Measurements from ENCODE around the gene NUP93. TPM values are rescaled to one million over a fixed set of nuclear protein-coding genes. Genes with fewer than 3 reads are reported as not detected.
A peak's percentile ranks its signal among the peaks of the same experiment; 100 is the strongest.

NUP93 gene
- total and polyA plus RNA-seq, 2 donors from 2014 or later: 34.8 to 48.8 TPM

- Histone ChIP-seq H3K27me3 (ENCODE audit: control insufficient read depth, insufficient read depth, low read length) (no peaks in the 10 kb centered on the region), H3K4me3 (ENCODE audit: low read length in 3 of 3) (peak overlapping the region in 1 of 3 donors; percentile 91), H3K27ac (ENCODE audit: low read depth in 2 of 2, low read length in 2 of 2) (peak overlapping the region in 1 of 2 donors; percentile 28), H3K4me1 (ENCODE audit: control insufficient read depth in 2 of 3, insufficient read depth in 2 of 3, low read depth in 1 of 3, low read length in 3 of 3) (peaks cover 0 to 9% (median 5%) of the 10 kb centered on the region in 3 donors), H3K9me3 (ENCODE audit: control insufficient read depth in 2 of 3, insufficient read depth in 1 of 3, low read length in 3 of 3) (no peaks in the 10 kb centered on the region), H3K9ac (ENCODE audit: low read length in 3 of 3) (no peak overlapping the region), H3K36me3 (ENCODE audit: control insufficient read depth in 2 of 3, insufficient read depth in 3 of 3, low read length in 3 of 3) (no peaks in the 10 kb centered on the region)
- TF ChIP-seq, protein P1, sequence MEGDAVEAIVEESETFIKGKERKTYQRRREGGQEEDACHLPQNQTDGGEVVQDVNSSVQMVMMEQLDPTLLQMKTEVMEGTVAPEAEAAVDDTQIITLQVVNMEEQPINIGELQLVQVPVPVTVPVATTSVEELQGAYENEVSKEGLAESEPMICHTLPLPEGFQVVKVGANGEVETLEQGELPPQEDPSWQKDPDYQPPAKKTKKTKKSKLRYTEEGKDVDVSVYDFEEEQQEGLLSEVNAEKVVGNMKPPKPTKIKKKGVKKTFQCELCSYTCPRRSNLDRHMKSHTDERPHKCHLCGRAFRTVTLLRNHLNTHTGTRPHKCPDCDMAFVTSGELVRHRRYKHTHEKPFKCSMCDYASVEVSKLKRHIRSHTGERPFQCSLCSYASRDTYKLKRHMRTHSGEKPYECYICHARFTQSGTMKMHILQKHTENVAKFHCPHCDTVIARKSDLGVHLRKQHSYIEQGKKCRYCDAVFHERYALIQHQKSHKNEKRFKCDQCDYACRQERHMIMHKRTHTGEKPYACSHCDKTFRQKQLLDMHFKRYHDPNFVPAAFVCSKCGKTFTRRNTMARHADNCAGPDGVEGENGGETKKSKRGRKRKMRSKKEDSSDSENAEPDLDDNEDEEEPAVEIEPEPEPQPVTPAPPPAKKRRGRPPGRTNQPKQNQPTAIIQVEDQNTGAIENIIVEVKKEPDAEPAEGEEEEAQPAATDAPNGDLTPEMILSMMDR (IDR thresholded peaks at IDR 0.05; ENCODE audit: borderline replicate concordance, extremely low read depth, insufficient read depth): no peak
- DNase-seq (no peak), FAIRE-seq (no peak)
- intact Hi-C loops (cut with DNase I): loop anchor here (10.0 kb wide), 1 partner anchor 80 kb away; the partner anchor contains the start of gene MT2A
These were observed 44.9 kb upstream of the NUP93 start for GRCh38 chr16:56684926-56685590.

GRCh38 chr16:56686758-56687157, 43.2 kb upstream of the NUP93 start:
- no peak overlapping the region for H3K4me3 ChIP-seq (ENCODE audit: low read length in 3 of 3)
- FAIRE-seq: no peak
- intact Hi-C loops (cut with DNase I): loop anchor here (10.0 kb wide), 1 partner anchor 82 kb away; the partner anchor contains the start of gene MT2A
- TF ChIP-seq, protein P1 (IDR thresholded peaks at IDR 0.05; ENCODE audit: borderline replicate concordance, extremely low read depth, insufficient read depth): no peak
- no peak for DNase-seq
- no peak overlapping the region for H3K9ac ChIP-seq (ENCODE audit: low read length in 3 of 3)
- no peak overlapping the region for H3K27ac ChIP-seq (ENCODE audit: low read depth in 2 of 2, low read length in 2 of 2)
- H3K36me3 ChIP-seq (ENCODE audit: control insufficient read depth in 2 of 3, insufficient read depth in 3 of 3, low read length in 3 of 3): no peaks in the 10 kb centered on the region
- H3K4me1 ChIP-seq (ENCODE audit: control insufficient read depth in 2 of 3, insufficient read depth in 2 of 3, low read depth in 1 of 3, low read length in 3 of 3): peaks cover 0 to 9% (median 5%) of the 10 kb centered on the region in 3 donors
- no peaks in the 10 kb centered on the region for H3K27me3 ChIP-seq (ENCODE audit: control insufficient read depth, insufficient read depth, low read length)
- peaks cover 0 to 1% (median 0%) of the 10 kb centered on the region in 3 donors for H3K9me3 ChIP-seq (ENCODE audit: control insufficient read depth in 2 of 3, insufficient read depth in 1 of 3, low read length in 3 of 3)

DNA sequence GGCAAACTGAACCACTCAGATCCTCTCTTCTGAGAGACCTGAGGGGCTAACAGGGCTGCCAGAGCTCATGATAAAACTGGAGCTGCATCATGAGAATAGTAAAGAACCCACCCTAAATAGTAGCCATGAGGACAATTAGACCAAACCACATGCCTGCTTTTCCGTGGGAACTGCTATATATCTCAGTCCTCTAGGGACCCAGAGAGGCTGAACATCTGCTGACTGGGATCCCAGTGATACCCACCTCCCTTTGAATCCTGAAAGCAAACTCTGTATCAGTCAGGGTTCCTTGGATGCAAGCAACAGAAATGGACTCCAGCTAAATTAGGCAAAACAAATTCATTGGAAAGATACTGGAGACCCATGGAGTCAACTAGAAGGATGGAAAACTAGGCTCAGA, 41.2 kb upstream of the NUP93 start:
- peaks cover 0 to 1% (median 0%) of the 10 kb centered on the region in 3 donors for H3K9me3 ChIP-seq (ENCODE audit: control insufficient read depth in 2 of 3, insufficient read depth in 1 of 3, low read length in 3 of 3)
- FAIRE-seq (no peak), DNase-seq (no peak)
- no peaks in the 10 kb centered on the region for H3K36me3 ChIP-seq (ENCODE audit: control insufficient read depth in 2 of 3, insufficient read depth in 3 of 3, low read length in 3 of 3)
- TF ChIP-seq, protein P1 (IDR thresholded peaks at IDR 0.05; ENCODE audit: borderline replicate concordance, extremely low read depth, insufficient read depth): no peak
- no peak overlapping the region for H3K27ac ChIP-seq (ENCODE audit: low read depth in 2 of 2, low read length in 2 of 2)
- H3K4me3 ChIP-seq (ENCODE audit: low read length in 3 of 3): no peak overlapping the region
- H3K4me1 ChIP-seq (ENCODE audit: control insufficient read depth in 2 of 3, insufficient read depth in 2 of 3, low read depth in 1 of 3, low read length in 3 of 3): peaks cover 0 to under 1% (median 0%) of the 10 kb centered on the region in 3 donors
- H3K27me3 ChIP-seq (ENCODE audit: control insufficient read depth, insufficient read depth, low read length): no peaks in the 10 kb centered on the region
- intact Hi-C loops (cut with DNase I): loop anchor here (10.0 kb wide), 1 partner anchor 84 kb away; the partner anchor contains the start of gene MT2A
- no peak overlapping the region for H3K9ac ChIP-seq (ENCODE audit: low read length in 3 of 3)
